HG03159 (cell line): ENCODE results near the gene SLC9A8.
A peak's percentile ranks its signal among the peaks of the same experiment; 100 is the strongest.
"Not testable (repeated sequence)": the region's sequence is repeated elsewhere in the genome, so short reads cannot be mapped to it uniquely, and the experiment has no call there.

Experiments used
- ATAC-seq: cut with Tn5 transposase; IDR thresholded peaks from one replicate; pipeline ENCODE4 v1.9.1; 2021; ENCODE audit warnings: mild to moderate bottlenecking, moderate library complexity; ENCODE audit not compliant: unreplicated experiment

SLC9A8 gene

GRCh38 chr20:49812507-49813304 lies at the start of gene SLC9A8:
Gene SLC9A8, plus strand, starts transcription at chr20:49812828. Its CDS starts 95 bp downstream, at chr20:49812923.
- ATAC-seq = peak; percentile 76

- ATAC-seq = no peak
Observed at GRCh38 chr20:49762940-49763766, 49.5 kb upstream of the SLC9A8 start.

- no peak for ATAC-seq
Observed at GRCh38 chr20:49765413-49765736, 47.3 kb upstream of the SLC9A8 start.

GRCh38 chr20:49765846-49766541 lies 46.6 kb upstream of the SLC9A8 start:
- ATAC-seq = no peak

GRCh38 chr20:49766979-49767521 lies 45.6 kb upstream of the SLC9A8 start:
- ATAC-seq = no peak

GRCh38 chr20:49768204-49769047 lies 44.2 kb upstream of the SLC9A8 start:
- no peak for ATAC-seq

GRCh38 chr20:49769048-49769581 lies 43.5 kb upstream of the SLC9A8 start:
- no peak for ATAC-seq

GRCh38 chr20:49770634-49771033 lies 42.0 kb upstream of the SLC9A8 start:
- no peak for ATAC-seq

- not testable (repeated sequence) for ATAC-seq
Observed at GRCh38 chr20:49774213-49774612, 38.4 kb upstream of the SLC9A8 start.

GRCh38 chr20:49775229-49775693 lies 37.4 kb upstream of the SLC9A8 start:
- no peak for ATAC-seq

GRCh38 chr20:49779972-49780371 lies 32.7 kb upstream of the SLC9A8 start:
- ATAC-seq = no peak

- no peak for ATAC-seq
Observed at GRCh38 chr20:49781676-49782075, 31.0 kb upstream of the SLC9A8 start.

- not testable (repeated sequence) for ATAC-seq
Observed at GRCh38 chr20:49782439-49782838, 30.2 kb upstream of the SLC9A8 start.

GRCh38 chr20:49783021-49783995 lies 29.3 kb upstream of the SLC9A8 start:
- ATAC-seq = not testable (repeated sequence)

GRCh38 chr20:49784291-49784690 lies 28.3 kb upstream of the SLC9A8 start:
- ATAC-seq = no peak

- ATAC-seq = no peak
Observed at GRCh38 chr20:49785149-49785851, 27.3 kb upstream of the SLC9A8 start.

GRCh38 chr20:49785852-49786175 lies 26.8 kb upstream of the SLC9A8 start:
- ATAC-seq = peak; percentile 82

- peak; percentile 26 for ATAC-seq
Observed at GRCh38 chr20:49786196-49786595, 26.4 kb upstream of the SLC9A8 start.
